AG04450 (cell line): ENCODE results near the gene ITM2C. TPM values are rescaled to one million over a fixed set of nuclear protein-coding genes. Genes with fewer than 3 reads are reported as not detected.

Source experiments
- CTCF ChIA-PET: fragments of 300-600, 350-600 bp; formaldehyde crosslinking; extraction: SDS; loops from one replicate; lab custom pipeline; 2022; ENCODE audit warnings: antibody characterized with exemption, inconsistent platforms; lab: Charles Lee
- POLR2A ChIA-PET: fragments of 350-600 bp; formaldehyde crosslinking; extraction: SDS; loops from one replicate; lab custom pipeline; 2021; ENCODE audit warnings: antibody characterized with exemption, inconsistent platforms; lab: Yijun Ruan, JAX
- DNase-seq: peaks from one replicate; pipeline ENCODE4 v3.0.0-alpha.2; 2011; ENCODE audit warnings: low read depth, low spot score
- H3K27ac ChIP-seq: one replicate; pipeline ENCODE4 v1.5.1; 2012; ENCODE audit warnings: low read depth, low read length, control low read depth
- H3K27me3 ChIP-seq: one replicate; pipeline ENCODE4 v1.6.0; 2012; ENCODE audit warnings: low read length; ENCODE audit not compliant: control insufficient read depth, insufficient read depth
- H3K4me3 ChIP-seq: 2 replicates; pipeline ENCODE4 v1.5.1; 2011; ENCODE audit warnings: mild to moderate bottlenecking, low read depth, low read length, control low read depth
- H3K9me3 ChIP-seq: 2 replicates; pipeline ENCODE4 v1.5.1; 2012; ENCODE audit warnings: low read length; ENCODE audit not compliant: control insufficient read depth, insufficient read depth
- CTCF ChIP-seq: IDR thresholded peaks from 2 replicates; pipeline ENCODE4 v1.5.1; 2011; ENCODE audit warnings: low read depth, low read length, control low read depth, inconsistent platforms
- polyA plus RNA-seq: library from polyadenylated mRNA; depleted of rRNA; stranded (reverse); fragments of >200 nt; gene quantifications from 2 replicates; pipeline ENCODE4 v1.2.3, GENCODE V29; 2011

Gene ITM2C
- polyA plus RNA-seq, 1 experiment = 371 TPM

- Histone ChIP-seq H3K27ac (peak overlapping the region; percentile 21), H3K9me3 (peaks cover 3% of the 10 kb centered on the region; the same call in 1 of the 2 replicates), H3K27me3 (peaks cover 3% of the 10 kb centered on the region), H3K4me3 (no peak overlapping the region)
- ChIA-PET CTCF (interaction anchor here (1.0 to 2.5 kb wide), 6 partner anchors 15 to 119 kb away, joined by 3 to 11 read pairs (median 5); no protein-coding TSS in a partner anchor), POLR2A (no interaction called here)
- no peak for TF ChIP-seq CTCF
- no peak for DNase-seq
Observed at GRCh38 chr2:230868161-230868946, 3.6 kb downstream of the ITM2C start.

GRCh38 chr2:230868947-230869913 is 4.5 kb downstream of the ITM2C start:
- no peaks in the 10 kb centered on the region for H3K27me3 ChIP-seq
- no peak overlapping the region for H3K4me3 ChIP-seq
- ChIA-PET CTCF (interaction anchor here (1.0 to 2.5 kb wide), 3 partner anchors 18 to 45 kb away, joined by 3 to 11 read pairs (median 5); no protein-coding TSS in a partner anchor), POLR2A (no interaction called here)
- TF ChIP-seq CTCF = no peak
- no peak for DNase-seq
- H3K9me3 ChIP-seq = no peaks in the 10 kb centered on the region
- H3K27ac ChIP-seq = peak overlapping the region; percentile 21

- CTCF ChIA-PET = interaction anchor here (1.7 to 2.5 kb wide), 2 partner anchors 22 to 46 kb away, joined by 5 to 11 read pairs; no protein-coding TSS in a partner anchor
- Histone ChIP-seq H3K27me3 (no peaks in the 10 kb centered on the region), H3K9me3 (no peaks in the 10 kb centered on the region), H3K4me3 (no peak overlapping the region), H3K27ac (no peak overlapping the region)
- no peak for DNase-seq
- TF ChIP-seq CTCF = no peak
- POLR2A ChIA-PET = no interaction called here
Observed at GRCh38 chr2:230869914-230870543, 5.3 kb downstream of the ITM2C start.

GRCh38 chr2:230870544-230871360 is 6.0 kb downstream of the ITM2C start:
- ChIA-PET CTCF (interaction anchor here (2.5 kb wide), 1 partner anchor 22 kb away, joined by 11 read pairs; no protein-coding TSS in a partner anchor), POLR2A (no interaction called here)
- no peak for TF ChIP-seq CTCF
- Histone ChIP-seq H3K9me3 (no peaks in the 10 kb centered on the region), H3K4me3 (no peak overlapping the region), H3K27me3 (no peaks in the 10 kb centered on the region), H3K27ac (no peak overlapping the region)
- DNase-seq = no peak
